NB4 (cell line): ENCODE results near the gene ZNF273.

Source experiments
- CTCF ChIP-seq: IDR thresholded peaks from one replicate; pipeline ENCODE4 v1.5.1; 2012; ENCODE audit warnings: low read depth, low read length
- MAX ChIP-seq: IDR thresholded peaks from 2 replicates; pipeline ENCODE4 v1.6.1; 2011; ENCODE audit warnings: low read depth, low read length
- POLR2A ChIP-seq: IDR thresholded peaks from 2 replicates; pipeline ENCODE4 v1.6.1; 2011; ENCODE audit warnings: mild to moderate bottlenecking; ENCODE audit not compliant: insufficient read length; ENCODE audit errors: extremely low read depth

GRCh38 chr7:64863969-64864368 lies 39.1 kb upstream of the ZNF273 start:
- TF ChIP-seq POLR2A = no peak
- no peak for TF ChIP-seq CTCF
- no peak for TF ChIP-seq MAX
